Activated T-helper 17 cell treated with anti-CD3 and anti-CD28 coated beads, Interleukin-2, amount 50 U/mL, for 72 hours (primary cell): ENCODE measurements around the gene CC2D1A. TPM values are rescaled to one million over a fixed set of nuclear protein-coding genes. Genes with fewer than 3 reads are reported as not detected.

Source experiments
- ATAC-seq: fragments of 150-1000 bp; cut with Tn5 transposase; replicated peaks from 2 replicates; pipeline ENCODE4 v1.10.0; 2021; ENCODE audit warnings: mild to moderate bottlenecking, moderate library complexity
- H3K27ac Mint-ChIP-seq: one replicate; pipeline ENCODE4 v1.8.0; 2022; ENCODE audit warnings: mixed read lengths
- H3K27me3 Mint-ChIP-seq: one replicate; pipeline ENCODE4 v1.8.0; 2022; ENCODE audit warnings: mixed read lengths
- H3K36me3 Mint-ChIP-seq: one replicate; pipeline ENCODE4 v1.8.0; 2022; ENCODE audit warnings: low read depth, mild to moderate bottlenecking, mixed read lengths
- H3K4me1 Mint-ChIP-seq: one replicate; pipeline ENCODE4 v1.8.0; 2022; ENCODE audit warnings: mixed read lengths
- H3K4me3 Mint-ChIP-seq: one replicate; pipeline ENCODE4 v1.8.0; 2022; ENCODE audit warnings: mild to moderate bottlenecking, mixed read lengths
- H3K9me3 Mint-ChIP-seq: one replicate; pipeline ENCODE4 v1.8.0; 2022; ENCODE audit warnings: mixed read lengths
- total RNA-seq, 2 donors: library from RNA; stranded (reverse); gene quantifications; one replicate each; pipeline ENCODE4 v1.2.3, GENCODE V29; 2022

The CC2D1A gene
- total RNA-seq, 2 donors from 2014 or later = 34.6 to 35.4 TPM

DNA sequence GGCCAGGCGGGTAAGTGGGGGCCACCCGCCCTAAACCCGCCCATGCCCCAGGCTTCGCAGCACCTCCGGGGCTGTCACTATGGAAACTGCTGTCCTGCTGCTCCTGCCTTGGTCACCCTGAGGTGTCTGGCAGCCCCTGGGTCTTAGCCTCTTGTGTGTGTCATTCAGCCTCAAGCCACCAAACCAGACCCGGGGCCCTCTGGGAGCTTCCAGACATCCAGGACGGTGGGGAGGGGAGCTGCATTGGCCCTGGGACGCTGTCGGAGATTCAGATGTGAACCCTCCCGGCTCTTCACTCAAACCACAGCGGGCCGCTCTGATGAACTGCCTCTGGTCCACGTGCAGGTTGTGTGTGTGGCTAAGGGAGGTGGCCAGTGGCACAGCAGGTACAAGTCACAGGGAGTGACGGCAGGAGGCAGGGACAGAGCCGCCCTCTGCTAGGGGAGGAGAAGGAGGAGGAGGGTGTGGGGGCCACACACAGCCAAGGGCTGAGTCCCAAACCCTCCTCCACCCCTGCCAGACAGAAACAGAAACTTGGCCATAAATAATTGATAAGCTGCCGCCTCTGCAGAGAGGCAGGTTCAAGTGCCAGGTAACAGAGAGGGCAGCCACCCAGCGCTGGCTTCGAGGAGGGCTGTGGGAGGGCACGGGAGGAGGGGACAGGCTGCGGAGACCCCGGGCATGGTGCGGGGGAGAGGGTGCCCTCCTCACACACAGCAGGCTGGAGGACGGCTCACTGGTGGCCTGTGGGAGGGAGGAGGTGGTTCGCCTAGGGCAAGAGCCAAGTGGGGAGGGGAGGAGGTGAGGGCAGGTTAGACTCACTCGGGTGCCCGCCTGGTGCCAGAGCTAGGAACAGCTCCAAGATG lies 21.0 kb upstream of the CC2D1A start:
- H3K4me1 Mint-ChIP-seq = peaks cover 19% of the 10 kb centered on the region
- H3K9me3 Mint-ChIP-seq = no peaks in the 10 kb centered on the region
- no peak for ATAC-seq
- H3K4me3 Mint-ChIP-seq = no peak overlapping the region
- H3K36me3 Mint-ChIP-seq = no peaks in the 10 kb centered on the region
- H3K27me3 Mint-ChIP-seq = no peaks in the 10 kb centered on the region
- H3K27ac Mint-ChIP-seq = no peak overlapping the region

- Mint-ChIP-seq H3K4me3 (no peak overlapping the region), H3K27me3 (no peaks in the 10 kb centered on the region), H3K9me3 (no peaks in the 10 kb centered on the region), H3K36me3 (no peaks in the 10 kb centered on the region), H3K4me1 (peaks cover 15% of the 10 kb centered on the region), H3K27ac (no peak overlapping the region)
- no peak for ATAC-seq
Observed at GRCh38 chr19:13885826-13886365, 20.1 kb upstream of the CC2D1A start.

DNA sequence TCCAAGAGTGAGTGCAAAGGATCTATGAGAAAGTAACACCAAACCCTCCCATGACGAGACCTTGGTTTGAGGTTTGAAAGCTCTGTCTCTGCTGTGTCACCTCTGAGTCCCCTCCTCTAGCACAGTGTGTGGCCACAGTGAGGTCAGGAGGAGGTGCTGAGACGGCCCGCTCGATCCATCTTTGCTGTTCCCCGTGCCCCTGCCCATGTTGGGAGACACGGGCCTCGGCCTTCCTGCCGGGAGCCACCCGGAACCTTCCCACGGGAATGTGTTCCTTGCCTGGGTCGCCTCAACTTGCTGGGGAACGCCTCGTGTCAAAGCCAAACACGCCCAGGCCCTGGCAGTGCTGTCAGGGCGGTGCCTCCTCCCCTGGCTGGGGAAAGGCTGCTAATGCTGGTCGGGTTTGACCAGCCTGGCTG lies 19.0 kb upstream of the CC2D1A start:
- peaks cover 8% of the 10 kb centered on the region for H3K4me1 Mint-ChIP-seq
- no peaks in the 10 kb centered on the region for H3K9me3 Mint-ChIP-seq
- H3K27ac Mint-ChIP-seq = no peak overlapping the region
- H3K4me3 Mint-ChIP-seq = no peak overlapping the region
- peak; percentile 74 for ATAC-seq
- no peaks in the 10 kb centered on the region for H3K36me3 Mint-ChIP-seq
- no peaks in the 10 kb centered on the region for H3K27me3 Mint-ChIP-seq

DNA sequence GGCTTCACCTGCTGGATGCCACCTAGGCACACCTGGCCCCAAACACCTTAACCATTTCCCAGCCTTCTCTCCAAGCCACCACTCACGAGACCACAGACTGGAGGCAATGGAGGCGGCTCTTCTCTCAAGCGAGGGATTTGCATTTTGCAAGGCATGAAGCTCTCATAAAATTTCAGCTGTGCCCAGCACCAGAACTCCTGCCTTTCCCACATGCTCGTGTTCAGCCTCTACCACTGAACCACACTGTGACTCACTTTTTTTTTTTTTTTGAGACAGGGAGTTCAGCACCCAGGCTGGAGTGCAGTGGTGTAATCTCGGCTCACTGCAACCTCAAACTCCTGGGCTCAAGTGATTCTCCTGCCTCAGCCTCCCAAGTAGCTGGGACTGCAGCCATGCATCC lies 18.5 kb upstream of the CC2D1A start:
- Mint-ChIP-seq H3K4me3 (no peak overlapping the region), H3K27me3 (no peaks in the 10 kb centered on the region), H3K36me3 (no peaks in the 10 kb centered on the region), H3K27ac (no peak overlapping the region), H3K4me1 (peaks cover 5% of the 10 kb centered on the region), H3K9me3 (no peaks in the 10 kb centered on the region)
- peak; percentile 59 for ATAC-seq

DNA sequence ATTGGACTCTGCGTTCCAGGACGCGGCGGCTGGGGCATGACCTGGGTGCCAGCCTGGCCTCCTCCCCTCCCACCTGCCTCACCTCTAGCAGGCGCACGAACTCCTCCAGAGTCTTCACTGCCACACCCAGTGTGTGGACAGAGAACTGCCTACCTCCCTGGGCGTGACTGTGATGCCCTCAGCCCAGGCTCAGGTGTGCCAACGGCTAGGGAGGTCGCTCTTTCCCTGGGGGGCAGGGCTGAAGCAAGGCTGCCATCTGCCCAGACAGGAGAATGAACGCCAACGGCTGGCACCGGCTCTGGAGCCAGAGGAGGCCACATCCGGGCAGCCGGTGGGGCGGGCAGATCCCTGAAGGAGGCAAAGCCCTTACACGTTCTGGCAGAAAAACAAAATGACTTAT lies 17.7 kb upstream of the CC2D1A start:
- Mint-ChIP-seq H3K4me1 (peaks cover 5% of the 10 kb centered on the region), H3K4me3 (no peak overlapping the region), H3K9me3 (no peaks in the 10 kb centered on the region), H3K27me3 (no peaks in the 10 kb centered on the region), H3K36me3 (no peaks in the 10 kb centered on the region), H3K27ac (no peak overlapping the region)
- no peak for ATAC-seq

DNA sequence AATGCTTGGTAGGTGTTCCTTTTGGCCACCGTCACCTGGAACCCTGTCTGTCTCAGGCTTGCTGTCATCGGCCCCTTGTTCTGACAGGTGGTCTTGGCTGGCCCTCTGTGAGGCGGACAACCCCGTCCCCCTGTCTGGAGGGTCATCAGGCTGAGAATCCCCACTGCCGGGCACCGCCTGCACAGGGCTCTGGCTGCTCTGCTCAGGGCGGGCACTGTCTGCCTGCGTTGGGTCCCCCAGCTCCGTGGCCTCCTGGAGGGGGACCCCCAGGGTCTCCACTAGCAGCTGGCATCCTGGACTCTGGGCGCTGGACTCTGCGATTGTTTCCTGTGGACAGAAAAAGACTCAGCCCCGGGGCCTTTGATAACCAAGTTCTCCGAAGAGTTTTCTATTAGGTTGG lies 15.9 kb upstream of the CC2D1A start:
- no peaks in the 10 kb centered on the region for H3K27me3 Mint-ChIP-seq
- no peaks in the 10 kb centered on the region for H3K4me1 Mint-ChIP-seq
- no peaks in the 10 kb centered on the region for H3K9me3 Mint-ChIP-seq
- H3K4me3 Mint-ChIP-seq = no peak overlapping the region
- no peak for ATAC-seq
- no peak overlapping the region for H3K27ac Mint-ChIP-seq
- no peaks in the 10 kb centered on the region for H3K36me3 Mint-ChIP-seq

DNA sequence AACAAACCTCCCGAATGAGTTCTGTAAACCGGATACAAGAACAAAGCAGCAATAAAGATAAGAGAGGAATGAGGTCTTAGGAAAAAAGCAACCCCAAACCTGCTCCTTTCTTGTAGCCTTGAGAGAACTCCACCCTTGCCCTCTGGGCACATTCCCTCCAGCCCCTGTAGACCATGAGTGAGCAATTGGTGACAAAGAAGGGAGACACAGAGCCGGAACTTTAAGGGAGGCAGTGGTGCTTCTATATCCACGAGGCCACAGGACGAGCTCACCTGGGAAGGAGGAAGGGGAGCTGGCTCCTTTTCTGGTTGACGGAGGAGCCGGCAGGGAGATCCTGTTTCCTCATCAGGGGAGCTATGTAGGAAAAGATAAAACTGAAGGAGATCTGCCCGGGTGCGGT lies 13.1 kb upstream of the CC2D1A start:
- ATAC-seq = no peak
- Mint-ChIP-seq H3K27me3 (no peaks in the 10 kb centered on the region), H3K9me3 (no peaks in the 10 kb centered on the region), H3K4me1 (no peaks in the 10 kb centered on the region), H3K27ac (no peak overlapping the region), H3K4me3 (no peak overlapping the region), H3K36me3 (no peaks in the 10 kb centered on the region)

GRCh38 chr19:13894552-13894951 lies 11.4 kb upstream of the CC2D1A start:
- Mint-ChIP-seq H3K27me3 (no peaks in the 10 kb centered on the region), H3K4me3 (no peak overlapping the region), H3K36me3 (no peaks in the 10 kb centered on the region), H3K27ac (no peak overlapping the region), H3K4me1 (no peaks in the 10 kb centered on the region), H3K9me3 (no peaks in the 10 kb centered on the region)
- ATAC-seq = no peak

- Mint-ChIP-seq H3K36me3 (no peaks in the 10 kb centered on the region), H3K4me1 (no peaks in the 10 kb centered on the region), H3K9me3 (no peaks in the 10 kb centered on the region), H3K27ac (no peak overlapping the region), H3K4me3 (no peak overlapping the region), H3K27me3 (no peaks in the 10 kb centered on the region)
- ATAC-seq = no peak
Observed at GRCh38 chr19:13896227-13896626, 9.8 kb upstream of the CC2D1A start.

GRCh38 chr19:13899393-13899792 lies 6.6 kb upstream of the CC2D1A start:
- H3K9me3 Mint-ChIP-seq = no peaks in the 10 kb centered on the region
- ATAC-seq = no peak

DNA sequence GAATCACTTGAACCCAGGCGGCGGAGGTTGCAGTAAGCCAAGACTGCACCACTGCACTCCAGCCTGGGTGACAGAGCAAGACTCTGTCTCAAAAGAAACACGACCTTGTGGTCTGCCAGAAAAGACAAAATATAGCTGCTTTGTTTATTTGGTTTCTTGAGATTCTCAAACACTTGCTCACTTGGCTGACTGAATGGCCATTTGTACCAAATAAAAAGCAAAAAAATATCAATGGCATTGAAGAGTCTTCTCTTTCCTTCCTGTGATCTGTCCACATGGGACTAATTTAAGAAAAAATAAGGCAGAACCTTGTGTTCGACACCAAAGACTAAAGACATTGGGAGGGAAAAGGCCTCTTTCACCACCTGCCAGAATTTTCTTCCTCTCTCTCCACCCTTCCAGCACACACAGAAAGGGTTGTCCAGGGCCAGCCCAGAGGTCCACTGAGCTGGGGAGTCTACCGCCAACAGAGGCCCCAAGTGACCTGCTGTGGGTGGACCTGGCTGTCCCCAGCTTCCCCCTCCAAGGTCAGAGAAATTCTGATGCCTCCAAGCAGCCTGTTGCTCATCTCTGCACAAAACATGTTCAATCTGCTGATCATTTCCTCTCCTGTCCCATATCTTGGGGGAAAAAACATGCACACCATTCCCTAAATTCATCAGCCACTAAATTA lies 6.0 kb upstream of the CC2D1A start:
- no peaks in the 10 kb centered on the region for H3K4me1 Mint-ChIP-seq
- no peaks in the 10 kb centered on the region for H3K27me3 Mint-ChIP-seq
- no peak overlapping the region for H3K27ac Mint-ChIP-seq
- H3K9me3 Mint-ChIP-seq = no peaks in the 10 kb centered on the region
- no peaks in the 10 kb centered on the region for H3K36me3 Mint-ChIP-seq
- ATAC-seq = no peak
- H3K4me3 Mint-ChIP-seq = no peak overlapping the region

More at GRCh38 chr19:13899393-13899792, 6.6 kb upstream of the CC2D1A start:
- Mint-ChIP-seq H3K4me1 (no peaks in the 10 kb centered on the region), H3K27me3 (no peaks in the 10 kb centered on the region), H3K4me3 (no peak overlapping the region), H3K36me3 (no peaks in the 10 kb centered on the region), H3K27ac (no peak overlapping the region)

DNA sequence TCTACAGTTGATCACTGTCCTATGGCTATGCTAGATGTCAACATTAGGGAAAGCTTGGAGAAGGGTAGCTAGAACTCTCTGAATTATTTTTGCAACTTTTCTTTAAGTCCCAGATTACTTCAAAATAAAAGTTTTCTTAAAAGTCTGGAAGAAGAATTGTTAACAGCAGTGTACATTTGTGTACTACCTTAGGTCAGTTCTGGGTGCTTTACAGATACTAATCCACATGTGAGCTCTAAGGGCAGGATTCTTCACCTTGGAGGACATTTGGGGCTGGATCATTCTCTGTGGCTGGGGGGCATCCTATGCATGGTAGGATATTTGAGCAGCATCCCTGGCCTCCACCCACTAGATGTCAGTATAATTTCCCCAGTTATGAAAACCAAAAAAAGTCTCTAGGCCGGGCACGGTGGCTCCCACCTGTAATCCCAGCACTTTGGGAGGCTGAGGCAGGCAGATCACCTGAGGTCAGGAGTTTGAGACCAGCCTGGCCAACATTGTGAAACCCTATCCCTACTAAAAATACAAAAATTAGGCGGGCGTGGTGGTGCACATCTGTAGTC lies 2.9 kb upstream of the CC2D1A start:
- H3K27ac Mint-ChIP-seq = no peak overlapping the region
- ATAC-seq = no peak

GRCh38 chr19:13906521-13906904 lies 512 bp downstream of the CC2D1A start:
- Mint-ChIP-seq H3K4me3 (peak overlapping the region; percentile 88), H3K9me3 (no peaks in the 10 kb centered on the region)

More for the DNA sequence above, 2.9 kb upstream of the CC2D1A start:
- H3K36me3 Mint-ChIP-seq = no peaks in the 10 kb centered on the region
- H3K27me3 Mint-ChIP-seq = no peaks in the 10 kb centered on the region
- no peak overlapping the region for H3K4me3 Mint-ChIP-seq
- peaks cover 6% of the 10 kb centered on the region for H3K4me1 Mint-ChIP-seq
- no peaks in the 10 kb centered on the region for H3K9me3 Mint-ChIP-seq

GRCh38 chr19:13906910-13907309 lies 909 bp downstream of the CC2D1A start:
- Mint-ChIP-seq H3K36me3 (peaks cover 24% of the 10 kb centered on the region), H3K27ac (peak overlapping the region; percentile 62), H3K9me3 (no peaks in the 10 kb centered on the region), H3K4me1 (peaks cover 6% of the 10 kb centered on the region), H3K27me3 (no peaks in the 10 kb centered on the region), H3K4me3 (peak overlapping the region; percentile 88)
- no peak for ATAC-seq

More at GRCh38 chr19:13906521-13906904, 512 bp downstream of the CC2D1A start:
- Mint-ChIP-seq H3K27me3 (no peaks in the 10 kb centered on the region), H3K27ac (peak overlapping the region; percentile 62), H3K4me1 (peaks cover 6% of the 10 kb centered on the region), H3K36me3 (peaks cover 21% of the 10 kb centered on the region)
- peak; percentile 33 for ATAC-seq
